Natural killer cell (primary cell): ENCODE results near the gene HMGCL. TPM values are rescaled to one million over a fixed set of nuclear protein-coding genes. Genes with fewer than 3 reads are reported as not detected.
"Not testable (repeated sequence)": the region's sequence is repeated elsewhere in the genome, so short reads cannot be mapped to it uniquely, and the experiment has no call there.

Experiments used
- ATAC-seq, 3 donors: fragments of 150-1000 bp in 2 of 3; fragments of 200-7000 bp in 1 of 3; cut with Tn5 transposase; 1 replicate in 1 of 3; 2 replicates in 2 of 3; pipeline ENCODE4 v1.10.0; 2021; ENCODE audit warnings: mild to moderate bottlenecking in 2 of 3, moderate library complexity in 2 of 3
- DNase-seq, 2 donors: peaks; one replicate each; pipeline versions ENCODE4 v3.0.0 to v3.0.0-alpha.2; 2013 to 2021; ENCODE audit warnings: mixed read lengths in 1 of 2
- H3K27ac ChIP-seq: one replicate; pipeline ENCODE4 v1.5.1; 2013; ENCODE audit warnings: mild to moderate bottlenecking, low read length
- H3K27me3 ChIP-seq: one replicate; pipeline ENCODE4 v1.6.1; 2013; ENCODE audit warnings: low read length; ENCODE audit not compliant: control insufficient read depth, insufficient read depth
- H3K36me3 ChIP-seq: one replicate; pipeline ENCODE4 v1.6.1; 2013; ENCODE audit warnings: low read length; ENCODE audit not compliant: control insufficient read depth, insufficient read depth
- H3K4me1 ChIP-seq: one replicate; pipeline ENCODE4 v1.6.1; 2013; ENCODE audit warnings: low read length; ENCODE audit not compliant: control insufficient read depth, insufficient read depth
- H3K4me3 ChIP-seq: one replicate; pipeline ENCODE4 v1.5.1; 2013; ENCODE audit warnings: low read length
- H3K9me3 ChIP-seq: one replicate; pipeline ENCODE4 v1.6.1; 2013; ENCODE audit warnings: low read length; ENCODE audit not compliant: control insufficient read depth, insufficient read depth
- H3K27ac Mint-ChIP-seq, 2 donors: one replicate each; pipeline ENCODE4 v1.8.0; 2022; ENCODE audit warnings: mild to moderate bottlenecking in 2 of 2, mixed read lengths in 2 of 2, moderate library complexity in 1 of 2
- H3K27me3 Mint-ChIP-seq, 2 donors: one replicate each; pipeline ENCODE4 v1.8.0; 2022; ENCODE audit warnings: low read depth in 2 of 2, mixed read lengths in 2 of 2
- H3K36me3 Mint-ChIP-seq: one replicate; pipeline ENCODE4 v1.8.0; 2022; ENCODE audit warnings: mixed read lengths
- H3K4me1 Mint-ChIP-seq, 2 donors: one replicate each; pipeline ENCODE4 v1.8.0; 2022; ENCODE audit warnings: mixed read lengths in 2 of 2
- H3K4me3 Mint-ChIP-seq: one replicate; pipeline ENCODE4 v1.8.0; 2022; ENCODE audit warnings: mild to moderate bottlenecking, moderate library complexity, mixed read lengths
- H3K9me3 Mint-ChIP-seq, 2 donors: one replicate each; pipeline ENCODE4 v1.8.0; 2022; ENCODE audit warnings: mixed read lengths in 2 of 2
- WGBS: methylation state at CpG from one replicate; pipeline ENCODE4 v1.1.7; 2013; ENCODE audit warnings: missing lambda C conversion rate; ENCODE audit not compliant: insufficient coverage; 5-methylcytosine and 5-hydroxymethylcytosine counted together
- intact Hi-C: fragments of 100-400 bp; cut with micrococcal nuclease; formaldehyde crosslinking; loops from one replicate; pipeline ENCODE4 v1.14.2; 2022
- total RNA-seq, 4 donors: library from RNA; stranded (reverse); fragments of 120-200 nt in 1 of 4; gene quantifications; one replicate each; pipeline versions ENCODE4 v1.2.3 to v1.2.4, GENCODE V29; 2013 to 2022
- TF ChIP-seq, protein P1 (sequence below): fragments of 200-600 bp; IDR thresholded peaks from one replicate; pipeline ENCODE4 v1.8.0; 2022; ENCODE audit warnings: antibody characterized with exemption

HMGCL gene
- total RNA-seq, 3 donors from 2014 or later (not counting 1 experiment from before 2014, with no cell fraction given), result 16.8 to 26.9 (median 17.0) TPM

DNA sequence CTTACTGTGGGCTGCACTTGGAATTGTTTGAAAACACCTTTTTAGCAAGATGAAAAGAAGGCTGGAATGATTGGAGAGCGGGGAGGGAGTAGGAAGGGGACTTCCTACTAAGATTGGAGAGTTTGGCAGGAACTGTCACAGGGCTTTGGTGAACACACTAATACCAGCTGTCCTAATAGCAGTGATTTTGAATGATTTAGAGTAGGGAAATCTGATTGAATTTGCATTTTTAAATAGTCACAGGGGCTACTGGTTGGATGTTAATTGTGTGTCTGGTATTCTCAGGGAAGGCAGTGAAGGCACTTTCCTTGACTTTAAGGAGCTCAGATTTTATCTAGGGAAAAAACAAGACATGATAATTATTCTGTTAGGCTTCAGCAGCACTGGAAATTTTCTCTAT is 2.5 kb upstream of the HMGCL start:
- no peaks in the 10 kb centered on the region for H3K9me3 Mint-ChIP-seq
- H3K36me3 Mint-ChIP-seq, result no peaks in the 10 kb centered on the region
- peaks cover 0 to 2% of the 10 kb centered on the region in 2 donors for H3K27me3 Mint-ChIP-seq
- H3K4me3 Mint-ChIP-seq, result no peak overlapping the region
- Histone ChIP-seq H3K4me3 (no peak overlapping the region), H3K27ac (no peak overlapping the region), H3K27me3 (no peaks in the 10 kb centered on the region), H3K9me3 (no peaks in the 10 kb centered on the region), H3K36me3 (no peaks in the 10 kb centered on the region), H3K4me1 (peaks cover 13% of the 10 kb centered on the region)
- peaks cover 16 to 23% of the 10 kb centered on the region in 2 donors for H3K4me1 Mint-ChIP-seq
- ATAC-seq, result no peak
- DNase-seq, result no peak
- 94% methylated on average over 1 of the region's 1 CpG for WGBS
- H3K27ac Mint-ChIP-seq, result no peak overlapping the region
- TF ChIP-seq, protein P1, sequence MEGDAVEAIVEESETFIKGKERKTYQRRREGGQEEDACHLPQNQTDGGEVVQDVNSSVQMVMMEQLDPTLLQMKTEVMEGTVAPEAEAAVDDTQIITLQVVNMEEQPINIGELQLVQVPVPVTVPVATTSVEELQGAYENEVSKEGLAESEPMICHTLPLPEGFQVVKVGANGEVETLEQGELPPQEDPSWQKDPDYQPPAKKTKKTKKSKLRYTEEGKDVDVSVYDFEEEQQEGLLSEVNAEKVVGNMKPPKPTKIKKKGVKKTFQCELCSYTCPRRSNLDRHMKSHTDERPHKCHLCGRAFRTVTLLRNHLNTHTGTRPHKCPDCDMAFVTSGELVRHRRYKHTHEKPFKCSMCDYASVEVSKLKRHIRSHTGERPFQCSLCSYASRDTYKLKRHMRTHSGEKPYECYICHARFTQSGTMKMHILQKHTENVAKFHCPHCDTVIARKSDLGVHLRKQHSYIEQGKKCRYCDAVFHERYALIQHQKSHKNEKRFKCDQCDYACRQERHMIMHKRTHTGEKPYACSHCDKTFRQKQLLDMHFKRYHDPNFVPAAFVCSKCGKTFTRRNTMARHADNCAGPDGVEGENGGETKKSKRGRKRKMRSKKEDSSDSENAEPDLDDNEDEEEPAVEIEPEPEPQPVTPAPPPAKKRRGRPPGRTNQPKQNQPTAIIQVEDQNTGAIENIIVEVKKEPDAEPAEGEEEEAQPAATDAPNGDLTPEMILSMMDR, result no peak
- intact Hi-C loops, result no loop called here

DNA sequence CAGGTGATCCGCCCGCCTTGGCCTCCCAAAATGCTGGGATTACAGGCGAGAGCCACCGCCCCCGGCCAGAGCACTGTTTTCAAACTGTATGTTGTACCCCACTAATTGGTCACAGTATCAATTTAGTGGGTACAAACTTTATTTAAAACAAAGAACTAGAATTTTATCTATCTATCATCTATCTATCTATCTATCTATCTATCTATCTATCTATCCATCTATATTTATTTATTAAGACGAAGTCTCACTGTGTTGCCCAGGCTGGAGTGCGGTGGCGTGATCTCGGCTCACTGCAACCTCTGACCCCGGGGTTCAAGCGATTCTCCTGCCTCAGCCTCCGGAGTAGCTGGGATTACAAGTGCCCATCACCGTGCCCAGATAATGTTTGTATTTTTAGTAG is 1.4 kb upstream of the HMGCL start:
- Mint-ChIP-seq H3K27ac (peak overlapping the region in 1 of 2 donors; percentile 91), H3K4me1 (peaks cover 16 to 23% of the 10 kb centered on the region in 2 donors), H3K4me3 (peak overlapping the region; percentile 96)
- DNase-seq, intact Hi-C loops, H3K27me3 Mint-ChIP-seq, ATAC-seq, H3K27ac ChIP-seq, H3K36me3 Mint-ChIP-seq, H3K4me3 ChIP-seq, H3K9me3 Mint-ChIP-seq, H3K27me3 ChIP-seq, H3K9me3 ChIP-seq, H3K36me3 ChIP-seq: not testable (repeated sequence)
- 95% methylated on average over 13 of the region's 13 CpGs for WGBS
- peaks cover 13% of the 10 kb centered on the region for H3K4me1 ChIP-seq

DNA sequence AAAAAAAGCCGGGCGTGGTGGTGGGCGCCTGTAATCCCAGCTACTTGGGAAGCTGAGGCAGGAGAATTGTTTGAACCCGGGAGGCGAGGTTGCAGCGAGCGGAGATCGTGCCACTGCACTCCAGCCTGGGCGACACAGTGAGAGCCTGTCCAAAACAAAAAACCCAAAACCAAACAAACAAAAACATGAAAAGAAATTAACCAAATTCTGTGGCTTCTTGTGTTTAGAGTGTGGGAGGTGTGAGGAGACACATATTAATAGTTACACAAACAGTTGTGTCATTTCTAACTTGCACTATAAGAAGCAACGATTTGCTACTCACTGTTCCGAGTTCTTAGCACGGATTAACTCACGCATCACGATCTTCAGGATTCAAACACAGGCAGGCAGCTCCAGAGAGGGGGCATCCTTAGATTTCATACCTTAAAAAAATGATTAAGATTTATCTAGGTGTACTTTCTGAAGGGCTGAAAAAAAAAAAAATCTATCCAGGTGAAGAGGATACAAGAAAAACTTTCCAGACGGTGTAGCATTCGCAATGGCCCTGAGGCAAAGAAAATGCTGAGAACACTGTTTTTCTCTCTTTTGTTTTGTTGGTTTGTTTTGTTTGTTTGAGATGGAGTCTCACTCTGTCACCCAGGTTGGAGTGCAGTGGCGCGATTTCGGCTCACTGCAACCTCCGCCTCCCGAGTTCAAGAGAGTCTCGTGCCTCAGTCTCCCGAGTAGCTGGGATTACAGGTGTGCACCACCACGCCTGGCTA is 713 bp upstream of the HMGCL start:
- H3K27ac ChIP-seq, result peak overlapping the region; percentile 91
- WGBS, result 63% methylated on average over 22 of the region's 24 CpGs
- no peaks in the 10 kb centered on the region for H3K36me3 Mint-ChIP-seq
- H3K9me3 Mint-ChIP-seq, result no peaks in the 10 kb centered on the region
- intact Hi-C loops, result loop anchor here (1.0 kb wide), 1 partner anchor 26 kb away; the partner anchor contains the start of gene GALE
- peaks cover 13% of the 10 kb centered on the region for H3K4me1 ChIP-seq
- ATAC-seq (peak; percentile 12 to 41 (median 19)), DNase-seq (peak in 1 of 2 donors; percentile 52)
- H3K4me3 ChIP-seq, result peak overlapping the region; percentile 95
- no peaks in the 10 kb centered on the region for H3K27me3 Mint-ChIP-seq
- no peaks in the 10 kb centered on the region for H3K36me3 ChIP-seq
- H3K4me1 Mint-ChIP-seq, result peaks cover 16 to 23% of the 10 kb centered on the region in 2 donors
- TF ChIP-seq, protein P1, result no peak
- H3K9me3 ChIP-seq, result no peaks in the 10 kb centered on the region
- H3K27me3 ChIP-seq, result no peaks in the 10 kb centered on the region
- peak overlapping the region; percentile 96 for H3K4me3 Mint-ChIP-seq
- peak overlapping the region; percentile 91 to 96 for H3K27ac Mint-ChIP-seq

DNA sequence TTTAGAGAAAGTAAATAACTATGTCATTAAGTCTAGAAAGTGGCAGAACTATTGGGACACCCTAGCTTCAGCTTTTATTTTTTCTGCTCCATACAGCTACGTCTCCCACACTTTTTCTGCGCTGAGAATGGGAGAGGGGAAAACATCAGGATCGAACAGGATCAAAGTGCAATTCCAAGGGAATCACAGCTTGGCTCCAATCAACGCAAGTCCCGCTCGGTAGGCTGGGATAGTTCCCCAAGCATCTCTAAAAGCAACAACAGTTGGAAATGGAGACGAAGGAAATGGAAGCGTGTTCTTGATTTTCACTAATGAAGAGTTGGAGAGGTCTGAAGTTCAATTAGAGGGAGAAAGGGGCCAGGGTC is 536 bp downstream of the HMGCL start:
- ATAC-seq, result peak; percentile 3 to 11 (median 10)
- peaks cover 22 to 23% of the 10 kb centered on the region in 2 donors for H3K4me1 Mint-ChIP-seq

More for the DNA sequence above, 536 bp downstream of the HMGCL start:
- Mint-ChIP-seq H3K36me3 (no peaks in the 10 kb centered on the region), H3K27ac (peak overlapping the region; percentile 91 to 96), H3K27me3 (no peaks in the 10 kb centered on the region), H3K9me3 (no peaks in the 10 kb centered on the region), H3K4me3 (peak overlapping the region; percentile 96)
- no peaks in the 10 kb centered on the region for H3K27me3 ChIP-seq
- no peaks in the 10 kb centered on the region for H3K9me3 ChIP-seq
- TF ChIP-seq, protein P1, result no peak
- H3K4me1 ChIP-seq, result peaks cover 13% of the 10 kb centered on the region
- H3K4me3 ChIP-seq, result peak overlapping the region; percentile 95
- no peak for DNase-seq
- WGBS, result 18% methylated on average over 8 of the region's 8 CpGs
- peak overlapping the region; percentile 91 for H3K27ac ChIP-seq
- intact Hi-C loops, result loop anchor here (1.0 kb wide), 1 partner anchor 24 kb away; the partner anchor contains the start of gene GALE
- peaks cover 2% of the 10 kb centered on the region for H3K36me3 ChIP-seq
